HG02885 (cell line): Measurements from ENCODE around the gene KAT8.
A peak's percentile ranks its signal among the peaks of the same experiment; 100 is the strongest.
"Not testable (repeated sequence)": the region's sequence is repeated elsewhere in the genome, so short reads cannot be mapped to it uniquely, and the experiment has no call there.

Experiments used
- ATAC-seq: cut with Tn5 transposase; IDR thresholded peaks from one replicate; pipeline ENCODE4 v1.9.1; 2021; ENCODE audit warnings: mild to moderate bottlenecking; ENCODE audit not compliant: unreplicated experiment, poor library complexity

Gene KAT8

DNA sequence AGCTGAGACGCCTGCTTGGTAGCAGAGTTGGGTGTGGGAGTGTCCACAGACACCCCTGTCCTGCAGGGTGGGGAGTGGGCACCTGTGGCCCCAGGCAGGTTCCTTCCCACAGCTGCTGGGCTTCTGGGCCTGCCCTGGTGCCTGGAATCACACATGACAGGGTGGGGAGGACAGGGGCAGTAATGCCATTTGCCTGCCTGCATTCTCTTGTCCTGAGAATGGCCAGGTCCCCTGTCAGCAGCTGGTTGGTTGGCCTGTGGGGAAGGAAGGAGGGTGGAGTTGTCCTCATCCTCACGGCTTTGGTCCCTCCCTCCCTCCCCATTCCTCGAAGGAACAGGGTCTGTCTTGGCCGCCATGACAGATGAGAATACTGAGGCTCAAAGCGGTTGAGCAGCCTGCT, 33.9 kb upstream of the KAT8 start:
- no peak for ATAC-seq

DNA sequence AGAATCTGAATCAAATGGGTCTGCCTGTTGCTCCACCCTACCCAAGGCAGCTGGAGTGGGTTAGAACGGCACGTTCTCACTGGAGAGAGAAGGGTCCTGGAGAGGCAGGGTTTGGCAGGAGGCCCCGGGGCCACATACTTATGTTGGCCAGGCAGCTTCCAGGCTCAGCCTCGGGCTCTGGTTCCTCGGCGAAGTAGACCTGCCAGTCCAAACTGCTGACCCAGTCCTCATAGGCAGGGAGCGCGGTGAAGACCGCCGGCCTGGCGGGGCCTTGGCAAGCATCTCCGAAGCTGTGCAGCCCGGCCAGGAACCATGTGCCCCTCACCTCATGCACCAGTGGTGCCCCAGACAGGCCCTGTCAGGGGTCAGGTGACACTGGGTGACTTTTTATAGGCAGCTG, 33.5 kb upstream of the KAT8 start:
- ATAC-seq: no peak

DNA sequence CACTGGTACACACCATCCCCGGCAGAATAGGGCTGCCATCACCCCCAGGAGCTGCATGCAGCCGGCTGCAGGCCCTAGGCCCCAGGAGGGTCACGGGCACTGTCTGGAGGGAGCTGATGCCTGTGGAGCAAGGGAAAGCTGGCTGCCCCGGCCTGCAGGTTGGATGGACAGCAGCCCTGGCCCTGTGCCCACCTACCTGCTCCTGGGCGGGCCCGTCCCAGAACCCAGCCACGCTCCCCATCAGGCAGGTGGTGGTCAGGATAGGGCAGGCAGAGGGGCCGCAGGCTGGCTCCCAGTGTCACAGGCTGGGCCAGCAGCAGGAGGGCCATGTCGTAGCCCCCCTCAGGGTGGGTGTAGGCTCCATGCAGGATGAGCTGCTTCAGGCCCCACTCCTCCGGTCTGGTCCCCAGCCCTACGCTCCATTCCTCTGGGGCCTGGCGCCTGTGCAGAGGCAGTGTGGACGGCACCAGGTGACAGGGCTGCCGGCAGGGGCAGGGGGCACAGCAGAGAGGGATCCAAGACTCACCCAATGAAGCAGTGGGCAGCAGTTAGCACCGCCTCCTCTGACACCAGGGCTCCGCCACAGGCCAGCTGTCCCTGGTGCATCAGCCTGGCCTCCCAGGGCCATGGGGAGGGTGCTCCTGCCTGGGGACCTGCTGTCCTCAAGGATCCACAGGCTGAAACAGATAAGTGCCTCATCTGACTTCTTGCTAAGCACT, 32.7 kb upstream of the KAT8 start:
- no peak for ATAC-seq

DNA sequence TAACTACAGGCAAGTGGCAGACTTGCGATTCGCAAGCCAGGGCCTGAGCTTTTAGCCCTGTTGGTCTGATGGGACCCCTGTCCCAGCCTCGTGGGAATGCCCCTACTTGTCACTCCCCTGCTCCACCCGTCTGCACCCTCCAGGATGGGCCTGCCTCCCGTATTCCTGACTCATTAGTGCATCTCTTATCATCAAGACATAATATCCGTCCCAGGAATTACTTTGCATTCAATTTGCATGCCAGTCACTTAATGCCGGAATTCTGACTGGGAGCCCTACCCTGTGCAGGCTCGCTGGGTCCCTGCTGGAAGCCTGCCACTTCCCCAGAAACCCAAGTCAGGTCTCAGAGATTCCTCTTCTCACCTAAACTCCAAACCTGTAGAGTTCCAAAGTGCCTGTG, 32.1 kb upstream of the KAT8 start:
- ATAC-seq: no peak

DNA sequence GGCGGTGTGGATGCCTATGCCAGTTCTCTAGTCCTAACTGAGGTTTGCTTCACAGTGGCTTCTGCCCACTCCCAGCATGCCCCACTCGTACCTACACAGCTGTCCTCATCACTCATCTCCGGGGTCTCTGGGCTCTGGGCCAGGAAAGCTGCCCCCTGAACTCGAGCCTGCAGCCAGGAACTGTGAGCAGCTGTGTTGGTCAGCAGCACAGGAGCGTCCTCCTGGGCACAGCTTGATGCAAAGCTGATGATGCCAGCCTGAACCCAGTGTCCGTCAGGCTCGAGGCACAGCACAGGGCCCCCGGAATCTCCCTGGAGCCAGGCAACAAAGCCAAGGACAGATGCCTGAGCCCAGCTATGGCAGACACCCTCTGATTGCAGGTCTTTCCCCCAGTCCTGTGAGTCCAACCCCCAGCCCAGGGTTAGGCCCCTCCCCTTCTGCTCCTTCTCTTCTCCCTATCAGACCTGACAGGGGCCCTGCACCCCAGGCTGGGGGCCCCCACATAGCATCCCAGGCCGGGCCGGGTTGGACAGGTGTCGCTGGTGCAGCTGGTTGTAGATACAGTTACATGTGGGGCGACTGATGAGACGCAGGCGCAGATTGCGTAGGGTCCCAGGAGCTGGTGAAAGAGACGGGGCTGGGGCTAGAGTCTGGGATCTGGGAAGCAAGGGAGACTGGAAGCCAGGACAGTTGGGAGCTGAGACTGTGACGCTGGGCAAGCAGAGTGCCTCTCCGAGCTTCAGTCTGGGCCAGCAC, 31.4 kb upstream of the KAT8 start:
- ATAC-seq: no peak

DNA sequence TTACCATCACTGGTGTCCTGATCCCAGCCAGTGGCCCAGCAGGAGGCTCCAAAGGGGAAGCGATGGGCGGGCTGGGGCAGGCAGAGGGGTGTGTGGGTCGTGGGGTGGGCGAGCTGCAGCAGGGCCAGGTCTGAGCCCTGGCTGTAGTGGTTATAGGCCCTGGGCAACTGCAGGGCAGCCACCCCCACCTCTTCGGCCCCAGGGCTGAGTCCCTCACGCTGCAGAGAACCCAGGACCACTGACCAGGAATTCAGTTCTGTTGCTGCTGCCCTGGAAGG, 30.9 kb upstream of the KAT8 start:
- no peak for ATAC-seq

DNA sequence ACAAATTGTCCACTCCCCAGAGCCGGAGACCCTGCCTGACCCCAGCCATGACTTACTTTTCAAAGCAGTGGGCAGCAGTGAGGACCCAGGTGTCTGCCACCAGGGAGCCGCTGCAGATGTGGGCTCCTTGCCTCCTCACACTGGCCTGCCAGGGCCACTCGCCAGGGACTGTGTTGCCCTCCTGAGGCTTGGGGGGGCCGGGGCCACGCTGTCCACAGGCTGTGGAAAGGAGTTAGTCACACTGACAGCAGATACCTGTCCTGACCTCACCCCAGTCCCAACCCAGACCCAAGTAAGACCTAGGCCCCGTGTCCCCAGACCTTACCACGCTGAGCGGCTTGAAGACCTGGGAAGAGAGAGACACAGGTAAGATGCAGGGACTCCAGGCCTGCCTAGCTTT, 30.0 kb upstream of the KAT8 start:
- no peak for ATAC-seq

DNA sequence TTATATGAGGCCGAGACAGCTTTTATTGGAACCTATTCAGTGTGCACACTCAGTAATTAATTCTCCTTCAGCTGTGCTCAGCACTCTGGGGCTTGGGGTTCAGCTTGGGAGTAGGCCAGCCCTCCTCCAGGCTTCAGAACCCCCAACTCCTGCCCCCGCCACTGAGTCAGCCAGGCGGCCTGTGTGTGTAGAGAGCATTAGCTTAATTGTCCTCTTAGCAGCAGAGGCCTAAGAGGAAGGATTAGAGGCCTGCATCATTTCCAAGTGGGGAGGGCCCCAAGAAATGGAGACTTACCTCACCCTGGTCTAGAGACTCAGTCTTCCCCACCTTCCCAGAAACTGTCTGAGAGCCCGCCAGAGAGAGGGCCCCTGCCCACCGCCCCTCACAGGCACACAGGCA, 29.5 kb upstream of the KAT8 start:
- no peak for ATAC-seq

DNA sequence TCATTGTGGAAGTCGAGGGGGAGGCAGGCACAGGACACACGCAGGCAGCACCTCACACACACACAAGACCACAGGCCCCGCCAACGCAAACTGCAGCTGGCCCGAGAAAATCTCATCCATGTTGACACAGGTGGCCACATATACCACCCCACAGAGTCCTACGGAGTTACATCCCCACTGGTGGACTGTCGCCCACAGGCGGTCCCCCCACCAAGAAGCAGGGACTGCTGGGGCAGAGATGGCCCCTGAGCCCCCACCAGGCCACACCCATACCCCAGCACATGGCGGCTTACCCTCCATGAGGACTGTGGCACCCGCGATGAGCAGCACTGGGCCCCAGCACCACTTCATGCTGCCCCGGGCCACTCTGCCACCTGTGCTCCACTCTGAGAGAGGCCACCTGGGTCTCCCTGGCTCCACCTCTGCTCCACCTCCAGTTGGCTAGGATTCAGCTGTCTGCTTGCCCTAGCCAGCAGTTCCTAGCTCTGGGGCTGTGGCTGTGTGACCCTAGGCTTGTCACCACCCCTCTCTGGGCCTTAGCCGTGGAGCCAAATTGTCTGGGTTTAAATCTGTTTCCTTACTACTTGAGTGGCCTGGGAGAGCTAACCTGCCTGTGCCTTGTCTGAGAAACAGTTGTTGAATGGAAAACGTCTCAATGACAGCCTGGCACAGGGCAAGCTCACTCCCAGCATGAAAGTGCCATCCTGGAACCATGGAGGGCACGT, 28.8 kb upstream of the KAT8 start, which contains the start of gene PRSS53:
TSS of gene PRSS53 (minus strand) at position 485 of the 725 bp plus-strand sequence. CDS start at position 351, 134 bp downstream.
- no peak for ATAC-seq

DNA sequence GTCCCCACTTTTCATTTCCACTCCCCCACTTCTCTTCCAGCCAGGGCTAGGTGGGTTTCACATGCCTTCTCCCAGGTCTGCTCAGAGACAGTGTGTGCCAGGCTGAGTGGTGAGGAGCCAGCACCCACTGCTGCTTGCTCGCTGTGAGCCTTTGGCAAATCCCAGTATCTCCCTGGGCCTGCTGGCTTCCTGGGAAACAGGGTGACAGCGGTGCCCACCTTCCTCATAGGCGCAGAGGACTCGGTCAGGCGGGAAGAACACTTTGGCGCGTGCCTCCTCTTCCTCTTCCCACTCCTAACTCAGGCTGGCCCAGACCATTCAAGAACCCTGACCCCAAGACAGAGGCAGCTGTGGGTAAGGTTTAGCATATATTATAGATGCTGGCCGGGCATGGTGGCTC, 28.3 kb upstream of the KAT8 start:
- no peak for ATAC-seq

DNA sequence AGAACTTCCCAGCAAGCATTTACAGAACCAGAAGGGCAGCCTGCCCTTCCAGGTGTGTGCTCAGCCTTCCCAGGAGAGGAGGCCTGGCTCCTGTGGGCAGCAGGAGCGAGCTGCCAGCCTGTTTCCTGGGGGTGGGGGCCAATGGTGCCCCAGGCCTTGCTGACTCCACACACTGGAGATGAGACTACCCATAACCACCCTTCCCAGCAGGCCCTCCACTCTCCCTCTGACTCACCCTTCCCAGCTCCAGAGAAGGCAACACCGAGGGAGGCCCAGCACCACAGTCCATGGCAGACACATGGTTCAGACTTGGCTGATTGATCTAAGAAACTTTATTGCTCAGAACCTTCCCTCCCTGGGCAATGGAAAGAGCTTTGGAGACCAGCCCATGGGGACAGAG, 26.9 kb upstream of the KAT8 start:
- no peak for ATAC-seq

DNA sequence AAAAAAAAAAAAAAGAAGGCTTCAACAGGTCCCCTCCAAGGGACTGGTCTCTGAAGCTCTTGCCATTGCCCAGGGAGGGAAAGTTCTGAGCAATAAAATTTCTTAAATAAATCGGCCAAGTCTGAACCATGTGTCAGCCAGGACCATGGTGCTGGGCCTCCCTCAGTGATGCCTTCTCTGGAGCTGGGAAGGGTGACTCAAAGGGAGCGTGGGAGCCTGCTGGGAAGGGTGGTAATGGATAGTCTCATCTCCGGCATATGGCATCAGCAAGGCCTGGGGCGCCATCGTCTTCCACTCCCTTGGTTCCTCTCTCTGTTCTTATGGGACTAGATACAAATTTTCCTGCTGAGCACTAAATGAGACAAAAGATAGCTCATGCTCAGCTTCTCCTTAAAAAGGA, 25.1 kb upstream of the KAT8 start:
- no peak for ATAC-seq

DNA sequence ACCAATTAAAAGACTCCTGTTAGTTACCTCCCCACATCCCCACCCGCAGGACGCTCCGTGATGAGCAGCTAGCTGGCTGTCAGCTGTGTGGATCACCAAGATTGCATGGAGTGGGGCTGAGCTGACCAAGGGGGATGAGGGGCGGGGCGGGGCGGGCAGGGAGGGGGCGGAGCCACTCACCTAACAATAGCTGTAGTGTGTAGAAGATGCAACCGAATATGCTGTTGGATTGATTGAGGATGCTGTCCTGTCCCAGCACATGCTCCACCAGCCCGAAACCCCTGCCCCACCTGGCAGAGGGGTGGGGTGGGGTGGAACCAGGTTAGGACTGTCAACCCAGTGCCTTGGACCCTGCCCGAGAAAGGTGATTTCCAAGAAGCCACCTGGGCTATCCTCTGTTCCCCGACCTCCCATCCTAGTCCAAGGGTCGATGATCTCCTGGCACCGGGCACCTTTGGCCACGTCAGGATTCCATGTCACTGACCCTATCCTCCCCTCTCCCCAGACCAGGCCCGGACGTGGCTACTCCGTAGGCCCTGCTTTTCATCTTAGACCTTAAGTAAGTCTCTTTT, 24.2 kb upstream of the KAT8 start:
- no peak for ATAC-seq

DNA sequence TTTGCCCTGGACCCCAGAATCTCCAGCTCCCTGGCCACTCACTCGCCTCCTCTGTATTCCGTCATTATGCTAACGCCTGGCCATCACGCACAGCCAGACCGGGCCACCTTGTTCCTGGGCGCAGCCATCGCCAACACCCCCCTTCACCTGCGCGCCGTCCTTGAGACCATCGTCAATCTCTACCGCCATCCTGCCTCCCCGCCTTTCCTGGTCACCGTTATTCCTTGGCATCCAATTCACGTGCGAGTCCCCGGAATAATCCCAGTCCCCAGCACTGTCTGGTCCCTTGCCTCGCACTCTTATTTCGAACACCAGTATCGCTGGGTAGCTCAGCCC, 23.4 kb upstream of the KAT8 start:
- ATAC-seq: peak; percentile 5

DNA sequence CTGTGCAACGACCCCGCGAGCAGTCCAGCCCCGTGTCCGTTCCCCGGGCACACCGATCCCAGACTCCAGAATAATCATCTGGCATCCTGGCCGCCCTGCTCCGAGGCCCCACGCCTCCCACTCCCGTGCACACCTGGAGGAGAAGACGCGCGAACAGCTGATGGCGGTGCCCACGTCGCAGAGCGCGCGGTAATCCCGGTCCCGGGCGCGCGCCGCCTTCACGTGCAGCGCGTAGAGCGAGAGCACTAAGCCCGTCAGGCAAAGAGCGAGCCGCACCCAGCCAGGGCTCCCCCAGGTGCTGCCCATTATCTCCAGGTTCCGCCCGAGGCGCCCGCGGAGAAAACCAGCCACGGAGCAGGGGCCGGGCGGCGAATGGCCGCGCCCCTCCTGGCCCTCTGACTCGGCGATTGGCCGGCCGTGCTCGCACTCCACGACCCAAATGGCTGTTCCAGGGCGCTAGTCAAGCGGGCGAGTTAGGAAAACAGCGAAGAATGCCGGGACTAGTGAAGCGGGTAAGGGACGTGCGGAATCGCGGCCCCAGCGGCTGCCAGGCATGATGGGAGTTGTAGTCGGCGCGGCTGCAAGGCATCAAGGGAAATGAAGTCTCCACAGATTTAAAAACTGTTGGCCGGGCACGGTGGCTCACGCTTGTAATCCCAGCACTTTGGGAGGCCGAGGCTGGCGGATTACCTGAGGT, 22.9 kb upstream of the KAT8 start, which contains the start of gene VKORC1:
TSS of gene VKORC1 (minus strand) at position 374 of the 697 bp plus-strand sequence. CDS start at position 306, 68 bp downstream.
- peak; percentile 85 for ATAC-seq

DNA sequence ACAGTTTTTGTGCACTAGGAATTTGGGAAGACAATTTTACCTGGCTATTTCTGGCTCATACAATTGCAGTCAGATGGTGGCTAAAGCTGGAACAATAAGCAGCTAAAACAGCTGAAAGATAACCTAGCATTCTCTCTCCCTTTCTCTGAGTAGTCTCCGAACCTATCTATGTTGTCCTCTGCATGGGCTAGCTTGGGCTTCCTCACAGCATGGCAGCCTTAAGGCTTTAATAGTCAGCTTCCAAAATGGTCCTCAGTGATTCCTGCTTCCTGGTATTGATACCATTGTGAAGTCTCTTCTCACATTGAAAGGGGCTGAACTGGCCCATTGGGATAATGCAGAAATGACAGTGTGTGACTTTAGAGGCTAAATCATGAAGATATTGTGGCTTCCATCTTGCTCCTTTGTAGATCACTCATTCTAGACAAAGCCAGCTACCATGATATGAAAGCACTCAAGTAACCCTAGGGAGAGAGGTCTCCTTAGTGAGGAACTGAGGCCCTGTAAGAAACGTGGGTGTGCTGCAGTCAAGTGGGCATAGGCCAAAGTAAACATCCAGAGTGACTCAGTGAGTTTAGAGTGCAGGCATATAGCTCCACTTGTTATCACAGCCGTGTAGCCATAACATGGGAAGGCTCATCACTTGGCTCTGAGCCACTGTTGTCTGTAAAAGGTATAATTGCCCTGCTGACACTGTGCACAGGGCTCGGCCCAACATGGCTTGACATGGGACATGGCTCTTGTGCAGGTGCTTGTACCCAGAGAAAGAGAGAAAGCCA, 17.4 kb upstream of the KAT8 start:
- no peak for ATAC-seq

DNA sequence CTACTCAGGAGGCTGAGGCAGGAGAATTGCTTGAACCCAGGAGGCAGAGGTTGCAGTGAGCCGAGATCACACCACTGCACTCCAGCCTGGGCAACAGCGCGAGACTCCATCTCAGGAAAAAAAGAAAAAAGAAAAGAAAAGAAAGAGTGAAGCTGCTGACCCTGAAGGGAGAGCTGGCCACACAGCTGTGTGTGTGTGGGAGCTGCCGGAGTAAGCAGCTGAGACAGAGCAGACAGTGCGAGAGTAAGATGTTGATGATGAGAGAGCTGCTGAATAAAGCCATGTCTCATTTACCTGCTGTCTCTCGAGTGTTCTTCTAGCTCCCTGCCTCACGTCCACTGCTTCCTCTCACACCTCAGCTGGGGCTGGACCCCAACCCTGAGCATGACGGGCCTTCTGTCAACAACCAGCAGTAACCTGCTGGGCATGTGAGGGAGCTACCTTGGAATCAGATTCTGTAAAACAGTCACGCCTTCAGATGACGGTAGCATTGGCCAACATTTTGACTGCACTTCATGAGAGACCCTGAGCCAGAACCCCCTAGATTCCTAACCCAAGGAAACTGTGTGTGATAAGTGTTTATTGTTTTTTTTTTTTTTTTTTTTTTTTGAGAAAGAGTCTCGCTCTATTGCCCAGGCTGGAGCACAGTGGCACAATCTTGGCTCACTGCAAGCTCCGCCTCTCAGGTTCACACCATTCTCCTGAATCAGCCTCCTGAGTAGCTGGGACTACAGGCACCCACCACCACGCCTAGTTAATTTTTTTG, 16.4 kb upstream of the KAT8 start:
- not testable (repeated sequence) for ATAC-seq

DNA sequence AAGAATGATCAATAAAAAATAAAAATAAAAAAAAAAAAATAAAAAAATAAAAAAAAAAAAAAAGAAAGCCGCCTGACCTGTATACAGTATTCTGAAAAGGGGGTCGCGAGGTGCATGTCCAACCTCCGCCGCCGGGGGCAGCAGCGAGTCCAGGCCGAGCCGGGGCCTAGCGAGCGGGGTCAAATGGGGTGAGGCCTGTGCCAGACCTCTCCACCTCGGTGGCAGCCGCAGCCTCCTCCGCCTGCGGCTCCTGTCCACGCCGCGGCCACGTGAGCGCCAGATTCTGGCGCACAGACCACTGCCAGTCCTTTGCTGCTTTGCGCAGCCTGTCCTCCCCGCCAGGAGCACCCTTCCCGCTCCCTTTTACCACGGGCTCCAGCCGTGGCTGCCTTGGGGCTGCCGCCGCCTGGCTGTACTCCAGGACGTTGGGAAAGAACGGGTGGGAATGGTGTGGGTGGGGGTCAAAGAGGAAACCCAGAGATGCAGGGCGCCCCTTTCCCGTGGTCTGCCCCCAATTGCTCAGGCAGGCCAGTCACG, 11.7 kb upstream of the KAT8 start:
- ATAC-seq: no peak
